Suprapubic skin (tissue), 4 donors: ENCODE measurements around the gene ADK.

Experiments
- EP300 ChIP-seq: sonication (generic); formaldehyde crosslinking; IDR thresholded peaks from one replicate; pipeline ENCODE4 v1.6.1; 2017; ENCODE audit warnings: antibody characterized with exemption
- POLR2A ChIP-seq, 2 donors: fragments of 450-650 bp; IDR thresholded peaks; one replicate each; pipeline ENCODE4 v1.6.1; 2017; ENCODE audit warnings: antibody characterized with exemption in 2 of 2, mild to moderate bottlenecking in 2 of 2, moderate library complexity in 2 of 2
- POLR2AphosphoS5 ChIP-seq, 3 donors: sonication (generic); formaldehyde crosslinking; IDR thresholded peaks; one replicate each; pipeline ENCODE4 v1.6.1; 2017; ENCODE audit warnings: antibody characterized with exemption in 3 of 3
- TF ChIP-seq, protein P1 (sequence below), 2 donors: fragments of 200-600 bp in 1 of 2; fragments of 450-650 bp in 1 of 2; sonication (generic) in 1 of 2; IDR thresholded peaks; one replicate each; pipeline ENCODE4 v1.5.1; 2016 to 2019; ENCODE audit warnings: antibody characterized with exemption in 2 of 2, mild to moderate bottlenecking in 1 of 2, moderate library complexity in 1 of 2

DNA sequence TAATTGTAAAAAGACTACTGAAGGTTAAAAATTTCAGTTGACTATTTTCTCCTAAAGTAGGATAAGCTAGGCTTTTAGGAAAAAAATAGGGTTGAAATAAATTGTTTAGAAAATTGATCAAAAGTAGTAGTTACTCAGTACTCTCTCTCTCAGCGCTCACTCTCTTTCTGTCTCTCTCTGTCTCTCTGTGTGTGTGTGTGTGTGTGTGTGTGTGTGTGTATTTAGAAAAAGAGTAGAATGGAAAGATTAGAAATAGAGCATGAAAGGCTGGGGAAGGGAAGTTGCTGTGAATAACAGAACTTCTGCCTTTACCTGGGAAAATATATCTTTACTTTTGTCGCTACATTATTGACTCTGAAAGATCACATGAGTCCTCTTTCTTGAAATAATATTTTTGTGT, 20.6 kb downstream of the ADK start:
- TF ChIP-seq EP300 (no peak), POLR2AphosphoS5 (IDR thresholded peaks at IDR 0.05) (no peak), POLR2A (IDR thresholded peaks at IDR 0.05) (no peak)
- TF ChIP-seq, protein P1, sequence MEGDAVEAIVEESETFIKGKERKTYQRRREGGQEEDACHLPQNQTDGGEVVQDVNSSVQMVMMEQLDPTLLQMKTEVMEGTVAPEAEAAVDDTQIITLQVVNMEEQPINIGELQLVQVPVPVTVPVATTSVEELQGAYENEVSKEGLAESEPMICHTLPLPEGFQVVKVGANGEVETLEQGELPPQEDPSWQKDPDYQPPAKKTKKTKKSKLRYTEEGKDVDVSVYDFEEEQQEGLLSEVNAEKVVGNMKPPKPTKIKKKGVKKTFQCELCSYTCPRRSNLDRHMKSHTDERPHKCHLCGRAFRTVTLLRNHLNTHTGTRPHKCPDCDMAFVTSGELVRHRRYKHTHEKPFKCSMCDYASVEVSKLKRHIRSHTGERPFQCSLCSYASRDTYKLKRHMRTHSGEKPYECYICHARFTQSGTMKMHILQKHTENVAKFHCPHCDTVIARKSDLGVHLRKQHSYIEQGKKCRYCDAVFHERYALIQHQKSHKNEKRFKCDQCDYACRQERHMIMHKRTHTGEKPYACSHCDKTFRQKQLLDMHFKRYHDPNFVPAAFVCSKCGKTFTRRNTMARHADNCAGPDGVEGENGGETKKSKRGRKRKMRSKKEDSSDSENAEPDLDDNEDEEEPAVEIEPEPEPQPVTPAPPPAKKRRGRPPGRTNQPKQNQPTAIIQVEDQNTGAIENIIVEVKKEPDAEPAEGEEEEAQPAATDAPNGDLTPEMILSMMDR (IDR thresholded peaks at IDR 0.05), result no peak
